ENCODE measurements around the gene ZNF175.

ZNF175 gene

DNA sequence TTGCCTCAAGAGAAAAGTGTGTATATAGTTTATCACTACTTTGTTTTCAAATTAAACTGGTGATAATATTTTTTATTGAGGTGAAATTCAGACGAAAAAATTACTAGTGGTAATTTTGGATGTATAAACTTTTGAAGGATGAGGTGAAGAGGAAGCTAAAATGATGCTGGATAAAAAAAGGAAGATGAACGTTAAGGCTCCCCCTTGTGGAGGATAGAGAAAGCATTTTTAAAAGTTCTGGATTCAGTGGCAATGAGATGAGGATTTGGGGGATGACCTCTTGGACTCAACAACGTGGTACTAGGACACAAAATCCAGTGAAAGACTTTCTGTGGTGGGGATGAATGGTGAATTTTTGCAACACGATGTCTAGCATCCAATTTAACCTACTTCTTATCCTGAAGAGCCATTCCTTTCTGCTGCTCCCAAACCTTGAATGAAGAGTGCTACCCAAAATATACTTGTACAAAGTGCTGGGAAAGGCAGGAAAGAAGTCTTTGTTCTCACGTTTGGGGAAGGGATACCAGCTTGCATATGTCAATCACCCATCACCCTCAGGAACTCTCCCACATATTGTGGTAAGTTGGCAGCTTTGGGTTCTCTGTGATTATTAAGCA is 66.4 kb downstream of the ZNF175 start:
- no peak for DNase-seq

DNA sequence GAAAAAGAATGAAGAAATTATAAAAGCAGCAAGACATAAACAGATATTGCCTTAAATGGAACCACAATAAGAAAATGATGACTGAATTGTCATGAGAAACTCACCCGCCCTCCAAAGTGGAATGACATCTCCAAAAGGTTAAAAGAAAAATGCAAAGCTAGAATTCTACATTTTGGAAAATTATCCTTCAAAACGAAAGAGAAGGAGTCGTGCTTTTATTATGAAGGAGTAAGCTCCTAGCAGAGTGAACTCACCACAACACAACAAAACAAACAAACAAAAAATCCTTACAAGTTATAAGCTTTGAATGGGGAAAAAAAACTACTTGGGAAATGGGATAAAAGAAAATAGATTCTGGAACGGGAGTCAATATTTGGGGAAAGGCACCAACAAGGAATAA is 68.8 kb downstream of the ZNF175 start:
- no peak for DNase-seq

DNA sequence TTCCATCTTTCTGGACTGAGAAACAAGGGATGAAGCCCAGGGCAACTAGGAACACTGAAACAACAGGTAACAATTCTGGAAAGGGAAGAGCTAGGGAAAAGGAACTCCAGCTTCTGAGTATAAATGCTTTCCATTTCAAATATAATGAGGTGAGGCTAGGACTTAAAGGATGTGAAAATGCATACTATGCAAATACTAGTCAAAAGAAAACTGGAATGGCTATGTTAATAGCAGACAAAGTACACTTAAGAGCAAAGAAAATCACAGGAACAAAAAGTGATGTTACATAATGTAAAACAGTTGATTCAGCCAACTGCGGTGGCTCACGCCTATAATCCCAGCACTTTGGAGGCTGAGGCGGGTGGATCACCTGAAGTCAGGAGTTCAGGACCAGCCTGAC is 69.3 kb downstream of the ZNF175 start:
- DNase-seq = no peak

DNA sequence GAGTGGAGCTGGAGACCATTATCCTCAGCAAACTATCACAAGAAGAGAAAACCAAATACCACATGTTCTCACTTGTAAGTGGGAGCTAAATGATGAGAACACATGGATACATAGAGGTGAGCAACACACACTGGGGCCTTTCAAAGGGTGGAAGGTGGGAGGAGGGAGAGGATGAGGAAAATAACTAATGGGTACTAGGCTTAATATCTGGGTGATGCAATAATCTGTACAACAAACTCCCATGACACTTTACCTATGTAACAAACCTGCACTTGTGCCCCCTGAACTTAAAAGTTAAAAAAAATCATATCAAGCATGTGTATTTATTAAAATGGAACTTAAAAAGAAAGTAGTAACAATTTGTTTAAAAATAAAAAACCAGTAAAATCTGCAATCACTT is 70.6 kb downstream of the ZNF175 start:
- DNase-seq = no peak

Measured in NCI-H446 (cell line).